Heart left ventricle (tissue), 16 donors: ENCODE measurements around the gene PLCH1. TPM values are rescaled to one million over a fixed set of nuclear protein-coding genes. Genes with fewer than 3 reads are reported as not detected.
"Not testable (repeated sequence)": the region's sequence is repeated elsewhere in the genome, so short reads cannot be mapped to it uniquely, and the experiment has no call there.

ENCODE experiments used
- ATAC-seq, 4 donors: fragments of 200-7000 bp; cut with Tn5 transposase; one replicate each; pipeline ENCODE4 v1.9.1; 2020 to 2022; ENCODE audit warnings: moderate library complexity in 4 of 4, mild to moderate bottlenecking in 3 of 4, moderate number of reproducible peaks in 1 of 4
- DNase-seq, 5 donors: peaks; one replicate each; pipeline ENCODE4 v3.0.0-alpha.2; 2020
- H3K27ac ChIP-seq, 12 donors: fragments of 200-600 bp; sonication (generic) in 4 of 12; one replicate each; pipeline versions ENCODE4 v1.5.0 to v1.8.0; 2016 to 2022; ENCODE audit warnings: mild to moderate bottlenecking in 2 of 12
- H3K27me3 ChIP-seq, 9 donors: fragments of 200-600 bp; sonication (generic) in 2 of 9; one replicate each; pipeline versions ENCODE4 v1.5.1 to v1.8.0; 2016 to 2022; ENCODE audit warnings: mild to moderate bottlenecking in 3 of 9
- H3K36me3 ChIP-seq, 9 donors: fragments of 200-600 bp; sonication (generic) in 2 of 9; one replicate each; pipeline versions ENCODE4 v1.5.0 to v1.8.0; 2018 to 2022; ENCODE audit warnings: mild to moderate bottlenecking in 2 of 9
- H3K4me1 ChIP-seq, 12 donors: fragments of 200-600 bp; sonication (generic) in 4 of 12; one replicate each; pipeline versions ENCODE4 v1.5.0 to v1.8.0; 2016 to 2022; ENCODE audit warnings: mild to moderate bottlenecking in 3 of 12
- H3K4me3 ChIP-seq, 12 donors: fragments of 200-600 bp; sonication (generic) in 4 of 12; one replicate each; pipeline versions ENCODE4 v1.5.0 to v1.8.0; 2017 to 2022; ENCODE audit warnings: mild to moderate bottlenecking in 9 of 12, moderate library complexity in 4 of 12
- H3K9me3 ChIP-seq, 12 donors: fragments of 200-600 bp; sonication (generic) in 4 of 12; one replicate each; pipeline versions ENCODE4 v1.5.0 to v1.8.0; 2016 to 2022; ENCODE audit warnings: mild to moderate bottlenecking in 1 of 12
- CTCF ChIP-seq, 12 donors: fragments of 200-600 bp; sonication (generic) in 4 of 12; IDR thresholded peaks; one replicate each; pipeline versions ENCODE4 v1.5.0 to v1.8.0; 2018 to 2022; ENCODE audit warnings: antibody characterized with exemption in 12 of 12, mild to moderate bottlenecking in 5 of 12
- POLR2A ChIP-seq, 2 donors: fragments of 450-650 bp; IDR thresholded peaks; one replicate each; pipeline ENCODE4 v1.6.1; 2017; ENCODE audit warnings: antibody characterized with exemption in 2 of 2, mild to moderate bottlenecking in 2 of 2, moderate library complexity in 2 of 2
- WGBS, 4 donors: extraction: QIAGEN DNeasy Blood & Tissue Kit in 2 of 4; methylation state at CpG; one replicate each; pipeline versions ENCODE4 v1.1.5 to v1.1.7; 2013 to 2018; 5-methylcytosine and 5-hydroxymethylcytosine counted together
- intact Hi-C, 10 donors: fragments of 100-400 bp; cut with DNase I; formaldehyde crosslinking; loops; one replicate each; pipeline versions ENCODE4 v1.11.1 to v1.14.2; 2022
- polyA plus RNA-seq, 2 donors: library from polyadenylated mRNA; stranded (reverse); fragments of 200-250 nt; gene quantifications; one replicate each; pipeline ENCODE4 v1.2.3, GENCODE V29; 2013
- total RNA-seq, 9 donors: library from RNA; depleted of rRNA in 2 of 9; stranded (reverse); fragments of >200 nt in 2 of 9; fragmentation: NEBNext Ultra II Directional in 3 of 9; extraction: Animal tissue kit (Norgen Biotek cat#: 25700) in 3 of 9; gene quantifications; one replicate each; pipeline versions ENCODE4 v1.1.0 to v1.2.4, GENCODE V29; 2016 to 2023
- donor health status: ischemic (EF 13 %, LVEDD 7.1; RV severe dilation, severe dysfunction).
- donor health status: healthy with polysubstance abuse.
- donor health status: DM: no; HTN: yes; CAD: no.
- donor health status: DM: no; HTN: no; CAD: no.
- donor health status: ischemic (EF 25% LVEDD 6.9; RV normal size, moderate dysfunction).
- donor health status: ischemic (EF 25% LVEDD 5.7; RV mildly dilated, moderate dysfunction).
- donor health status: healthy.
- donor health status: DM: yes; HTN: yes; CAD: no.
- donor health status: ischemic (EF 35%, LVEDD 5.7; RV mildly dilated, moderate dysfunction).
- donor health status: nonischemic (EF 11% LVEDD 7.7; RV severe dilation, severe dysfunction).
- donor health status: DM: yes; HTN: yes; CAD: no.
- donor health status: PGD.
- donor health status: ischemic (EF 29% LVEDD 5.4; RV normal size, mild dysfunction).
- donor health status: nonischemic (EF 23%, LVEDD 6.1; RV moderate dilation, normal function).

Gene PLCH1
- total and polyA plus RNA-seq, 11 donors = 0.07 to 2.7 (median 0.23) TPM

GRCh38 chr3:155643581-155644165 lies 101.2 kb downstream of the PLCH1 start:
- Histone ChIP-seq H3K27ac (no peak overlapping the region), H3K27me3 (no peaks in the 10 kb centered on the region), H3K9me3 (no peaks in the 10 kb centered on the region), H3K36me3 (no peaks in the 10 kb centered on the region), H3K4me3 (no peak overlapping the region), H3K4me1 (no peaks in the 10 kb centered on the region)
- TF ChIP-seq POLR2A (IDR thresholded peaks at IDR 0.05) (no peak), CTCF (IDR thresholded peaks at IDR 0.05) (no peak)
- ATAC-seq (no peak), DNase-seq (no peak)
- WGBS, 4 donors = 84 to 86% (median 85%) methylated on average over 4 of the region's 4 CpGs
- intact Hi-C loops = no loop called here

- Histone ChIP-seq H3K4me3 (no peak overlapping the region), H3K27ac (no peak overlapping the region), H3K27me3 (no peaks in the 10 kb centered on the region), H3K9me3 (no peaks in the 10 kb centered on the region), H3K36me3 (no peaks in the 10 kb centered on the region), H3K4me1 (no peaks in the 10 kb centered on the region)
- DNase-seq = no peak
- WGBS, 4 donors = 42 to 62% (median 55%) methylated on average over 1 of the region's 1 CpG
- TF ChIP-seq CTCF (IDR thresholded peaks at IDR 0.05) = no peak
- no peak for TF ChIP-seq POLR2A (IDR thresholded peaks at IDR 0.05)
- no peak for ATAC-seq
- intact Hi-C loops = no loop called here
Observed at GRCh38 chr3:155641956-155642355, 102.9 kb downstream of the PLCH1 start.

GRCh38 chr3:155640098-155640497 lies 104.8 kb downstream of the PLCH1 start:
- Histone ChIP-seq H3K36me3 (no peaks in the 10 kb centered on the region), H3K4me1 (no peaks in the 10 kb centered on the region), H3K27ac (no peak overlapping the region), H3K27me3 (no peaks in the 10 kb centered on the region), H3K4me3 (no peak overlapping the region), H3K9me3 (no peaks in the 10 kb centered on the region)
- DNase-seq = no peak
- ATAC-seq = no peak
- 67 to 76% (median 71%) methylated on average over 3 of the region's 3 CpGs for WGBS, 4 donors
- intact Hi-C loops = no loop called here
- TF ChIP-seq CTCF (IDR thresholded peaks at IDR 0.05) = no peak
- no peak for TF ChIP-seq POLR2A (IDR thresholded peaks at IDR 0.05)

- WGBS, 4 donors = 68 to 75% (median 72%) methylated on average over 4 of the region's 4 CpGs
Observed at GRCh38 chr3:155639462-155640055, 105.3 kb downstream of the PLCH1 start.

GRCh38 chr3:155638461-155638860 lies 106.4 kb downstream of the PLCH1 start:
- H3K4me3 ChIP-seq, H3K9me3 ChIP-seq, ATAC-seq, intact Hi-C loops, H3K27me3 ChIP-seq, H3K36me3 ChIP-seq, DNase-seq, H3K4me1 ChIP-seq, H3K27ac ChIP-seq: not testable (repeated sequence)

More at GRCh38 chr3:155639462-155640055, 105.3 kb downstream of the PLCH1 start:
- DNase-seq = no peak
- no peak overlapping the region for H3K27ac ChIP-seq
- H3K27me3 ChIP-seq = no peaks in the 10 kb centered on the region
- no peaks in the 10 kb centered on the region for H3K36me3 ChIP-seq
- no peak overlapping the region for H3K4me3 ChIP-seq
- no peaks in the 10 kb centered on the region for H3K9me3 ChIP-seq
- no peak for TF ChIP-seq POLR2A (IDR thresholded peaks at IDR 0.05)
- intact Hi-C loops = no loop called here
- ATAC-seq = no peak
- no peaks in the 10 kb centered on the region for H3K4me1 ChIP-seq
